ENCODE data around the gene CFAP92. TPM values are rescaled to one million over a fixed set of nuclear protein-coding genes. Genes with fewer than 3 reads are reported as not detected.

Gene CFAP92
- total and polyA plus RNA-seq, 4 donors, result 0.05 to 0.25 (median 0.06) TPM; not detected in 1

DNA sequence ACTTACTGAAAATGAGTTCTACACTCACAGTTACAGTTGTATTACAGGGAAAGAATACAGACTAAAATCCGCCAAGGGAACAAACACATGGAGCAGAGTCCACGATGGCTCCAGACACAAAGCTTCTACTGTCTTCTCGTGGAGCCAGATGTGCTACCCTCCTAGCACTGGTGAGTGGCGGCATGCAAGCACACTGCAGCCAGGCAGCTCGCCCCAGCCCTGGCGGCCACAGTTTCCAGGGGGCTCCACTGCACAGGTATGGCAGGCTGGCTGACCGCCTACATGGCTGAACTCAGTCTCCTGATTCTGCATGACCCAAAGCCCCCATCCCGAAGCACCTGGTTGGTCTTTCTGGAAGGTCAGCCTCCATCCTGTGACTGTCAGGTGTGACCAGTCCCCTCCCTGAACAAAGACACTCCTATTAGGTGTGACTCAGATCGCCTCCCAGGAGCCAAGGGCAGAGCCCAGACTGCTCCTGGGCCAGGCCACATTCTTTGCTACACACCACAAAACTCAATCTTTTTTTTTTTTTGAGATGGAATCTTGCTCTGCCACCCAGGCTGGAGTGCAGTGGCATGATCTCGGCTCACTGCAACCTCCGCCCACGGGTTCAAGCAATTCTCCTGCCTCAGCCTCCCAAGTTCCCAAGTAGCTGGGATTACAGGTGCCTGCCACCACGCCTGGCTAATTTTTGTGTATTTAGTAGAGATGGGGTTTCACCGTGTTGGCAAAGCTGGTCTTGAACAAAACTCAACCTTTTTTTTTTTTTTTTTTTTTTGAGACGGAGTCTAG lies 51.5 kb downstream of the CFAP92 start:
- H3K27me3 ChIP-seq (ENCODE audit: control insufficient read depth in 4 of 4, insufficient read depth in 4 of 4, low read length in 3 of 4), result no peaks in the 10 kb centered on the region
- no peaks in the 10 kb centered on the region for H3K4me1 ChIP-seq (ENCODE audit: control insufficient read depth in 4 of 4, insufficient read depth in 4 of 4, low read length in 3 of 4)
- WGBS, result 85% methylated on average over 15 of the region's 15 CpGs
- no peaks in the 10 kb centered on the region for H3K36me3 ChIP-seq (ENCODE audit: control insufficient read depth in 4 of 4, insufficient read depth in 3 of 4, low read depth in 1 of 4, low read length in 3 of 4)
- no peak overlapping the region for H3K9ac ChIP-seq (ENCODE audit: low read depth in 1 of 2, low read length in 2 of 2)
- TF ChIP-seq SP1 (IDR thresholded peaks at IDR 0.05) (no peak), YY1 (IDR thresholded peaks at IDR 0.05) (no peak), RAD21 (IDR thresholded peaks at IDR 0.05) (no peak), EGR1 (IDR thresholded peaks at IDR 0.05; ENCODE audit: low read depth in 2 of 2) (no peak), JUND (IDR thresholded peaks at IDR 0.05) (no peak), RXRA (IDR thresholded peaks at IDR 0.05) (no peak), ZBTB33 (IDR thresholded peaks at IDR 0.05) (no peak)
- no peaks in the 10 kb centered on the region for H3K9me3 ChIP-seq (ENCODE audit: control insufficient read depth in 4 of 4, low read length in 3 of 4)
- H3K27ac ChIP-seq (ENCODE audit: low read depth in 1 of 2, low read length in 2 of 2), result no peak overlapping the region
- H3K4me3 ChIP-seq (ENCODE audit: low read depth in 1 of 3, low read length in 3 of 3), result no peak overlapping the region
- no peak for DNase-seq (ENCODE audit: low spot score)

DNA sequence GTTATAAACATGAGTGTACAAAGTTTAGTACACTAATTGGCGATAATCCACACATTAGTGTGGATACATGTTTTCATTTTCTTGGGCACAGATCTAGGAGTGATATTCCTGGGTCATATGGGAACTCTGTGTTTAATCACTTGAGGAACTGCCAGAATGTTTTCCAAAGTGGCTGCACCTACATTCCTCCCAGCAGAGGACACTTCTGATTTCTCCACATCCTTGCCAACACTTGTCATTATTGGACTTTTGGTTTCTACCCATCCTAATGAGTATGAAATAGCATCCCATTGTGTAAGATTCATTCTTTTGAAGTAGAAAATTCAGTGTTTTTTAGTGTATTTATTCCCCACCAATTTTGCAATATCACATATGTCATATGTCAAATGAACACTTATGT lies 53.6 kb downstream of the CFAP92 start:
- TF ChIP-seq GABPA (IDR thresholded peaks at IDR 0.05 in 1 of 2, conservative IDR thresholded peaks at IDR 0.05 in 1 of 2) (no peak), YY1 (IDR thresholded peaks at IDR 0.05) (no peak), TAF1 (conservative IDR thresholded peaks at IDR 0.05) (no peak), EGR1 (IDR thresholded peaks at IDR 0.05; ENCODE audit: low read depth in 2 of 2) (no peak), HNF4G (IDR thresholded peaks at IDR 0.05) (no peak), FOXA1 (IDR thresholded peaks at IDR 0.05) (no peak), NR2F2 (IDR thresholded peaks at IDR 0.05) (no peak), ATF3 (IDR thresholded peaks at IDR 0.05) (no peak), CTCF (IDR thresholded peaks at IDR 0.05; ENCODE audit: low read depth, low read length, missing input control) (no peak), MAX (IDR thresholded peaks at IDR 0.05) (no peak), ZBTB33 (IDR thresholded peaks at IDR 0.05) (no peak), JUND (IDR thresholded peaks at IDR 0.05) (no peak), SP1 (IDR thresholded peaks at IDR 0.05) (no peak), HNF4A (conservative IDR thresholded peaks at IDR 0.05) (no peak), FOXA2 (IDR thresholded peaks at IDR 0.05) (no peak)
- TF ChIP-seq, protein P1, sequence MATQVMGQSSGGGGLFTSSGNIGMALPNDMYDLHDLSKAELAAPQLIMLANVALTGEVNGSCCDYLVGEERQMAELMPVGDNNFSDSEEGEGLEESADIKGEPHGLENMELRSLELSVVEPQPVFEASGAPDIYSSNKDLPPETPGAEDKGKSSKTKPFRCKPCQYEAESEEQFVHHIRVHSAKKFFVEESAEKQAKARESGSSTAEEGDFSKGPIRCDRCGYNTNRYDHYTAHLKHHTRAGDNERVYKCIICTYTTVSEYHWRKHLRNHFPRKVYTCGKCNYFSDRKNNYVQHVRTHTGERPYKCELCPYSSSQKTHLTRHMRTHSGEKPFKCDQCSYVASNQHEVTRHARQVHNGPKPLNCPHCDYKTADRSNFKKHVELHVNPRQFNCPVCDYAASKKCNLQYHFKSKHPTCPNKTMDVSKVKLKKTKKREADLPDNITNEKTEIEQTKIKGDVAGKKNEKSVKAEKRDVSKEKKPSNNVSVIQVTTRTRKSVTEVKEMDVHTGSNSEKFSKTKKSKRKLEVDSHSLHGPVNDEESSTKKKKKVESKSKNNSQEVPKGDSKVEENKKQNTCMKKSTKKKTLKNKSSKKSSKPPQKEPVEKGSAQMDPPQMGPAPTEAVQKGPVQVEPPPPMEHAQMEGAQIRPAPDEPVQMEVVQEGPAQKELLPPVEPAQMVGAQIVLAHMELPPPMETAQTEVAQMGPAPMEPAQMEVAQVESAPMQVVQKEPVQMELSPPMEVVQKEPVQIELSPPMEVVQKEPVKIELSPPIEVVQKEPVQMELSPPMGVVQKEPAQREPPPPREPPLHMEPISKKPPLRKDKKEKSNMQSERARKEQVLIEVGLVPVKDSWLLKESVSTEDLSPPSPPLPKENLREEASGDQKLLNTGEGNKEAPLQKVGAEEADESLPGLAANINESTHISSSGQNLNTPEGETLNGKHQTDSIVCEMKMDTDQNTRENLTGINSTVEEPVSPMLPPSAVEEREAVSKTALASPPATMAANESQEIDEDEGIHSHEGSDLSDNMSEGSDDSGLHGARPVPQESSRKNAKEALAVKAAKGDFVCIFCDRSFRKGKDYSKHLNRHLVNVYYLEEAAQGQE (IDR thresholded peaks at IDR 0.05), result no peak
- Histone ChIP-seq H3K4me1 (ENCODE audit: control insufficient read depth in 4 of 4, insufficient read depth in 4 of 4, low read length in 3 of 4) (no peaks in the 10 kb centered on the region), H3K9me3 (ENCODE audit: control insufficient read depth in 4 of 4, low read length in 3 of 4) (no peaks in the 10 kb centered on the region), H3K27ac (ENCODE audit: low read depth in 1 of 2, low read length in 2 of 2) (no peak overlapping the region), H3K27me3 (ENCODE audit: control insufficient read depth in 4 of 4, insufficient read depth in 4 of 4, low read length in 3 of 4) (no peaks in the 10 kb centered on the region), H3K36me3 (ENCODE audit: control insufficient read depth in 4 of 4, insufficient read depth in 3 of 4, low read depth in 1 of 4, low read length in 3 of 4) (no peaks in the 10 kb centered on the region), H3K9ac (ENCODE audit: low read depth in 1 of 2, low read length in 2 of 2) (no peak overlapping the region), H3K4me3 (ENCODE audit: low read depth in 1 of 3, low read length in 3 of 3) (no peak overlapping the region)
- 96% methylated on average over 1 of the region's 1 CpG for WGBS
- no peak for DNase-seq (ENCODE audit: low spot score)

Data from liver (tissue), 9 donors.